ENCODE measurements around the gene SYT2.

SYT2 gene

GRCh38 chr1:202684716-202685115, 25.5 kb downstream of the SYT2 start:
- in situ Hi-C loops (cut with MboI; ENCODE audit: low sequenced_read_pairs, unreplicated experiment), result no loop called here
- TF ChIP-seq CTCF (IDR thresholded peaks at IDR 0.05; ENCODE audit: borderline replicate concordance, control extremely low read depth, extremely low read depth, insufficient read depth, missing control alignments), result no peak
- no peak for DNase-seq (ENCODE audit: low spot score)

GRCh38 chr1:202683029-202683428, 27.2 kb downstream of the SYT2 start:
- TF ChIP-seq CTCF (IDR thresholded peaks at IDR 0.05; ENCODE audit: borderline replicate concordance, control extremely low read depth, extremely low read depth, insufficient read depth, missing control alignments), result no peak
- no peak for DNase-seq (ENCODE audit: low spot score)
- in situ Hi-C loops (cut with MboI; ENCODE audit: low sequenced_read_pairs, unreplicated experiment), result no loop called here

- in situ Hi-C loops (cut with MboI; ENCODE audit: low sequenced_read_pairs, unreplicated experiment), result no loop called here
- no peak for TF ChIP-seq CTCF (IDR thresholded peaks at IDR 0.05; ENCODE audit: borderline replicate concordance, control extremely low read depth, extremely low read depth, insufficient read depth, missing control alignments)
- DNase-seq (ENCODE audit: low spot score), result no peak
These were observed 27.8 kb downstream of the SYT2 start for GRCh38 chr1:202682477-202682876.

- DNase-seq (ENCODE audit: low spot score), result no peak
- no peak for TF ChIP-seq CTCF (IDR thresholded peaks at IDR 0.05; ENCODE audit: borderline replicate concordance, control extremely low read depth, extremely low read depth, insufficient read depth, missing control alignments)
- in situ Hi-C loops (cut with MboI; ENCODE audit: low sequenced_read_pairs, unreplicated experiment), result no loop called here
These were observed 28.4 kb downstream of the SYT2 start for GRCh38 chr1:202681736-202682420.

GRCh38 chr1:202680586-202681352, 29.5 kb downstream of the SYT2 start:
- in situ Hi-C loops (cut with MboI; ENCODE audit: low sequenced_read_pairs, unreplicated experiment), result no loop called here
- no peak for DNase-seq (ENCODE audit: low spot score)
- TF ChIP-seq CTCF (IDR thresholded peaks at IDR 0.05; ENCODE audit: borderline replicate concordance, control extremely low read depth, extremely low read depth, insufficient read depth, missing control alignments), result no peak

- TF ChIP-seq CTCF (IDR thresholded peaks at IDR 0.05; ENCODE audit: borderline replicate concordance, control extremely low read depth, extremely low read depth, insufficient read depth, missing control alignments), result no peak
- in situ Hi-C loops (cut with MboI; ENCODE audit: low sequenced_read_pairs, unreplicated experiment), result no loop called here
These were observed 30.7 kb downstream of the SYT2 start for GRCh38 chr1:202679406-202680177.

More at GRCh38 chr1:202679406-202680177, 30.7 kb downstream of the SYT2 start:
- DNase-seq (ENCODE audit: low spot score), result no peak
